ENCODE measurements around the gene SLC10A1.

Gene SLC10A1

DNA sequence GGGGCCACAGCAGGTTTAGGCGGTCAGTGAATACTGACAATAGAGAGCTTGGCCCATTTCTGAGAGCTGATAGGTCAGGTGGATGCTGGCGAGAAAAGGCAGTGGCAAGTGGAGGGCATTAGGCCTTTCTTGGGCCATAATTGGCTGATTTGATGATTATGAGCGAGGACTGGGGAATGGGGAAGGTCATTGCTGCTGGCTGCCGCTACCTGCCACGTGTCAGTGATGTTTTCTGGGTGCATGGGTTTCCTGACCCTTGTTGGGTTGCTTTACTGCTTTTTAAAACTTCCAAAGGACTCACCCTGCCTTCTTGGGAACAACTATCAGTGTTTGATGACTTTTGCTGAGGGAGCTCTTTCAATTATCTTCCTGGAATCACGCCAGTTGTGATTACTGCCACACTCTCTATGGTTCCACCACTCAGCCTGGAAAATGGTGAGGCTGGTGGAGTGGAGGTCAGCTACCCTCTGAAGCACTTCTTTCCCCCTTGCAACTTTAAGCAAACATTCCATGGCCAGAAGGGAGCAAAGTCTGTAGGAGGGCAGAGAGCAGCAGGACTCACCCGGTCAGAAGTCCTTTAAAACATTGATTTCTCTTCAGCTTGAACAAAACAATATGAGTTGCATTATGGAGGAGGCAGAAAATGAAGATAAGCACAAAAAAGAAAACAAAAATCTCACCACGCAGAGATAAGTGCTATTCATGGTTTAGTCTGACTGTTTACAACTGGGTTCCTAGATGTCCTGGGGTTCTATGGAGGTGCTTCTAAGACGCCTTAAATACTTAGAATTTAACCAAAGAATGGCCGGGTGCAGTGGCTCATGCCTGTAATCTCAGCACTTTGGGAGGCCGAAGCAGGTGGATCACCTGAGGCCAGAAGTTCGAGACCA is 12.1 kb upstream of the SLC10A1 start:
- DNase-seq, result no peak

GRCh38 chr14:69807192-69807591 is 10.2 kb upstream of the SLC10A1 start:
- DNase-seq, result no peak

- DNase-seq, result no peak
Measured at GRCh38 chr14:69804902-69805301, 7.9 kb upstream of the SLC10A1 start.

DNA sequence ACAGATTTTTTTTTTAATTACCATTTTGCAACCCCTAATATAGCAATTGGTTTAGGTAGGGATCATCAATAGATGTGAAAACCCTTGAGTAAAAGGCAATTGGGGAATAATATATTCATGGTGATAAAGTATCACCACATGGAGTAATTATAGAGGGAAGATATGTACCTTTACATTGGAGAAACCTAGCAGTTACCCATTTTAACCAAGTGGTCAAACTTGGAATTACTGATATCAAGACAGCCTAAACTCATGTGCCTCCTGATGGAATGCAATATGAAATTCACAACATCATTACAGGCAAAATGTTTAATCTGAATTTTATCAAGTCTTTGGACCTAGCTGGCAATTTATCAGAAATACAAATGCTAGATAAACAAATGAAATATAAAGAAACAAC is 6.7 kb upstream of the SLC10A1 start:
- no peak for DNase-seq

DNA sequence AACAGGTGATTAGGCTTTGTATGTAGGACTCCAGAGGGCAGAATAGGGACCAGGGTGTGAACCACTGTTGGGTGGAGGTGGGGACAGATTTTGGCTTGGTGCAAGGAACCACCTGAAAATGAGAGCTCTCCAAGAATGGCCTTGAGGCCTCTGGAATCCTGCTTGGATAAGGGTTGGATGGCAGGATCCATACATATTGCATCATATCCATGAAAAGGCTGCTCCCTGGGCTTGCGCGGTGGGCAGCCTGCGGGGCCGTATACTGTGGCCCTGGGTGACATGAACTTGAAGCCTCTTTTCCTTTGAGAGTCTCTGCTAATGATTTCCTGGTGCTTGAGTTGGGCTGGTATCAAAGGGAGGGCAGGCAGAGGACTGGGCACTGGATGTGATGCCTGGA is 1.3 kb upstream of the SLC10A1 start:
- DNase-seq, result no peak

DNA sequence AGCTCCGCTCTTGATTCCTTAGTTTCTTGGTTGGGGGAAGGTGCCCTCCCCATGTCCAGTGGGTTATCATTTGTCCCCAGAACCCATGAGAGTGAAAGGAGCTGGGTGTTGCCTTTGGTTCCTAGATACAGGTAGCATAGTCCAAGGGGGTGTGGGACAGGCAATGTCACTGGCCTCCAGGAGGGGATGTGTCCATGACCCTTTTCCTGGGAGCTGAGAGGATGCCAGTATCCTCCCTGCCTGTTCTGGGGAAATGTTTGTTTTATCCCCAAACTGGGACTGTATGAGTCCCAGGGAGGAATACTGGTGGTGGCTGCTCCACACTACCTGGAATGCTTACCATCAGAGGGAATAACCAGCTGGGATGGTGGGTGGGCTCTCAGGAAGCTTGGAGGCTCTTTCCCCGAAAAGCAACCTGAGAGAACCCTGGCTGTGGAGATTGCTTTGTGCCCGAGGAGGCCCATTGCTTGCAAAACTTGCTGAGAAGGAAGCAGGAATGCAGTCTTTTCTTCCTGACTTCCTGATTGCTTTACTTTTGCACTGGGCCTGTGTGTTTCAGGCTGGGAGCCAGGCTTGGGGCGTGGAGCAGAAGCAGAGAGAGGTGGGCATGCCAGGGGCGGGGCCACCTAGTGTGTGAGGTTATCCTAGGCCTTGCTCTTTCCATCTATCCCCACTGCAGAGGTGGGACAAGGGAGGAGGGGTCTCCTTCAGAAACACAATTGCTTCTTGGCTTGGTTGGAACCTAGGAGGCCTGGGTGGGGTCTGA is 715 bp upstream of the SLC10A1 start:
- no peak for DNase-seq

- DNase-seq, result no peak
Measured at GRCh38 chr14:69795691-69796090, 1.4 kb downstream of the SLC10A1 start.

DNA sequence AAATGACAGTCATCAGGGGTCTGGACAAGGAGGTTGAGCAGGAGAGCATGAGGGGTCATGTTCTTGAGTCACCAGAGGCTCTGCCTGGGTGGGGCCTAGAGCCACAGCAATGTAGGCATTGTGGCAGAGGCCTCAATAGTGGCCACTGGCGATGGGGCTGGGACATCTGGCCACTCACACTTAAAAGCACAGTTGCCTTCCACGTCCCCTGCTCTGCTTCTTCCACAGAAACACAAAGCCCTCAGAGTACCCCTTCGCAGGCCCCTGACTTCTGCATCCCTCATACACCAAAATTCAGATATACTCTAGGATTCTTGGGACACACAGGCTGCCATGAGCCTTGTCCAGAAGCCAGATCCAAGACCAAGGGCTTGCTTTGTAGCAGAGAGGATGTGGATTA is 2.2 kb downstream of the SLC10A1 start:
- no peak for DNase-seq

DNA sequence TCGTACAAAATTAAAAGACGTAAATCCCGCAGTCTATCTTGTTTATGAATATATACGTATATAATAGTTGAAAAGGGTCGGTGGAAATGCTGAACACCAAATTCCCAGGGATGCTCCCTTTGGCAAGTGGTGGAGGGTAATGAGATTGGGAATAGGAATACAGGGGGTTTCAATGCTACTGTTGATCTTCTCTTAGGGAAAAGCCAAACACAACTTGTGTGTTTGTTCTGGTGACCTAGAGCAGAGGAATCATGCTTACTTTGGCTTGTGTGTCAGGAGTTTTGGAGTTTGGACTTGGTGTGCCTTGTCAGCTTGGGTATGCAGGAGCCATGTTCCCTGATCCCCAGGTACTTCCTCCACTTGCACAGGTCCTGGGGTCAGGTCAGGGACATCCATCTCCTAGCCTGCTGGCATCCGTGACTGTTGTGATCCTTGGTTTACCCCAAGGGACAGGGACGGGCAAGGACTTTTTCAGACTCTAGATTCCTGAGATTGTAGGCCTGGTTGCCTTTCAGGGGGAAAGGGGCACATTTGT is 4.1 kb downstream of the SLC10A1 start:
- no peak for DNase-seq

DNA sequence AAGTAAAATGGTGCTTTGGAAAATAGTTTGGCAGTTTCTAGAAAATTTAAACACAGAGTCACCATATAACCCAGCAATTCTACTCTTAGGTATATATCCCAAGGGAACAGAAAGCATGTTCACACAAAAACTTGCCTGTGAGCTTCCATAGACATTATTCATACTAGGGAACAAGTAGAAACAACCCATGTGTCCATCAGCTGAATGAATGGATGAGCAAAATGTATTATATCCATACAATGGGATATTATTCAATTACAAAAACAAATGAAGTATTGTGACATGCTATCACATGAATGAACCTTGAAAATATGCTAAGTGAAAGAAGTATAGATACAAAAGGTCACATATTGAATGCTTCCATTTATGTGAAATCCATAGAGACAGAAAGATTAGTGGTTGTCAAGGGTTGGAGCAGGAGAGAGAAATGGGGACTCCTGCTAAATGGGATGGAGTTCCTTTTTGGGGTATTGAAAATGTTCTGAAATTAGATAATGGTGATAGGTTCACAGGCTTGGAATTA is 7.9 kb downstream of the SLC10A1 start:
- no peak for DNase-seq

GRCh38 chr14:69786603-69787002 is 10.4 kb downstream of the SLC10A1 start:
- DNase-seq, result no peak

DNA sequence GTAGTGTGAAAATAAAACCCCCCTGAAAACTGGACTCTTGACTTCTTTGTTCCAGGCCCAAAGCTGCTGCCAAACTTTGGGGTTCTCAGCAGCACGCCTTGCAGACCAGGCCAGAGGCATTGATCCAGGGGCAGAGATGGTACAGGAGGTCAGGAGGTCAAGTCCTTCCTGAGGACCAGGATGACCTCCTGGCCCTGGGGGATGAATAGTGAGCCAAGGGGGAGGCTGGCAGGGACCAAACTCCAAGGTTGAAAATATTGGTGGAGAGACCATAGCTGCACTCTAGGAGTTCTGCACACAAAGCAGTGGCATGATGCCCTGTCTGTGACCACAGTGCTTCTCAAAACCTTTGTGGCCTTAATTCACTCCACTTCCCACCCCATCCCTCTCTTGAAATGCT is 12.1 kb downstream of the SLC10A1 start:
- DNase-seq, result no peak

- DNase-seq, result no peak
Measured at GRCh38 chr14:69780952-69781351, 16.1 kb downstream of the SLC10A1 start.

DNA sequence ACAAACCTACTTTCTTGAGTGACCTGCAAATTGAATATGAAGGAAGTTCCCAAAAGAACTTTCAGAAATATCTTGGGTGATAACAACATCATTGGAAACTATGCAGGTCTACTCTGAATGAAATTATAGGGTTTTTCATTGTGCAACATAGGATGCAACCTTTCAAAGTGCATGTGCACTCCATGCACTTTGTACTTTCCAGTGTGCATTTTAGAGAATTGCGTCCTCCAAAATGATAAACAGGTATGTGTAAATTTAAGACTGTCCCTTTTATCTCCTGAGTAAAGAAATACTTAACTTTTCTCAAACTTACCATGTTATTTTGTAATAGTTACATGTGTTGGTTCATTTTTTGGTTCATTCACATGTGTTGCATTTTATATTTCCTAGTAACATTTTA is 16.9 kb downstream of the SLC10A1 start:
- DNase-seq, result no peak

DNA sequence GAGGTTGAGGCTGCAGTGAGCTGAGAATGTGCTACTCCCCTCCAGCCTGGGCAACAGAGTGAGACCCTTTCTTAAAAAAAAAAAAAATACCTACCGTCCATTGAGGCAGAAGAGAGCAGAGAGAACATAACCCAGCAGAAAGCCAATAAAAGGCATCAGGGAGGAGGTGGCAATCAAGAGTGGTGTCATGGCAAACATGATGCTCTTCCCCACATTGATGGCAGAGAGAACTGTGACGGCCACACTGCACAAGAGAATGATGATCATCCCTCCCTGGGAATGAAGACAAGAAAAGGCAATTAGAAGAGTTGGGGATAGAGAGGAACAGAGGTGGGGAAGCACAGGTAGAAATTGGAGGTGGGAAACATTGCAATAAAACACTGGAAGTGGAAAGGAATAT is 18.0 kb downstream of the SLC10A1 start:
- no peak for DNase-seq

GRCh38 chr14:69776875-69777453 is 20.1 kb downstream of the SLC10A1 start:
- no peak for DNase-seq

- DNase-seq, result no peak
Measured at GRCh38 chr14:69775012-69775411, 22.0 kb downstream of the SLC10A1 start.

GRCh38 chr14:69773571-69774276 is 23.3 kb downstream of the SLC10A1 start:
- DNase-seq, result peak; percentile 17

- DNase-seq, result no peak
Measured at GRCh38 chr14:69772082-69773017, 24.7 kb downstream of the SLC10A1 start.

GRCh38 chr14:69771136-69771535 is 25.9 kb downstream of the SLC10A1 start:
- DNase-seq, result no peak

DNA sequence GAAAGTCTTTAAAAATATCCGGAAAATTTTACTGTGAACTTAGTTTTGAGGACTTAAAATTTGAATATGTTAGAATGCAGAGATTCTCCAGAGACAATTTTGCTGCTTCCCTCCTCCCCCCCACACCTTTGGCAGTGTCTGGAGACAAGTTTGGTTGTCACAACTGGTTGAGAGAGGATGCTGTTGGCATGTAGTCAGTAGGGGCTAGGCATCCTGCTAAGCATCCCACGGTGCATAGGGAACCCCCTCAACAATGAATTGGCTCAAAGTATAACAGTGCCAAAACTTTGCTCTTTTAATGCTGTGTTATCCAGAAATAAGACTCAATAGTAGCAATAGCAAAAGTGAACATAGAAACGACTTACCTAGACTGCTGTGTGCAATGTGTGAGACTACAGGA is 26.5 kb downstream of the SLC10A1 start:
- no peak for DNase-seq

Measured in central memory CD4-positive, alpha-beta T cell (primary cell).